Measurements from ENCODE around the gene KANSL3.
"Not testable (repeated sequence)": the region's sequence is repeated elsewhere in the genome, so short reads cannot be mapped to it uniquely, and the experiment has no call there.

Gene KANSL3

GRCh38 chr2:96579422-96579821 is 58.7 kb downstream of the KANSL3 start:
- Histone ChIP-seq H3K9me3 (ENCODE audit: control insufficient read depth, low read length) (no peaks in the 10 kb centered on the region), H3K4me1 (ENCODE audit: control insufficient read depth, insufficient read depth, low read length) (no peaks in the 10 kb centered on the region), H3K36me3 (ENCODE audit: control insufficient read depth, insufficient read depth, low read length, severe bottlenecking) (peaks cover under 1% of the 10 kb centered on the region), H3K4me3 (ENCODE audit: low read length) (no peak overlapping the region), H3K9ac (ENCODE audit: low read length) (no peak overlapping the region), H3K27me3 (replicated peaks; ENCODE audit: control insufficient read depth, insufficient read depth, low read length) (no peaks in the 10 kb centered on the region)
- DNase-seq (ENCODE audit: low read depth) = no peak

- Histone ChIP-seq H3K9me3 (ENCODE audit: control insufficient read depth, low read length) (no peaks in the 10 kb centered on the region), H3K36me3 (ENCODE audit: control insufficient read depth, insufficient read depth, low read length, severe bottlenecking) (no peaks in the 10 kb centered on the region), H3K4me3 (ENCODE audit: low read length) (no peak overlapping the region), H3K9ac (ENCODE audit: low read length) (no peak overlapping the region), H3K27me3 (replicated peaks; ENCODE audit: control insufficient read depth, insufficient read depth, low read length) (no peaks in the 10 kb centered on the region), H3K4me1 (ENCODE audit: control insufficient read depth, insufficient read depth, low read length) (no peaks in the 10 kb centered on the region)
- no peak for DNase-seq (ENCODE audit: low read depth)
These were observed 59.4 kb downstream of the KANSL3 start for GRCh38 chr2:96578731-96579130.

GRCh38 chr2:96577501-96577900 is 60.6 kb downstream of the KANSL3 start:
- no peaks in the 10 kb centered on the region for H3K27me3 ChIP-seq (replicated peaks; ENCODE audit: control insufficient read depth, insufficient read depth, low read length)
- no peak for DNase-seq (ENCODE audit: low read depth)
- no peaks in the 10 kb centered on the region for H3K4me1 ChIP-seq (ENCODE audit: control insufficient read depth, insufficient read depth, low read length)
- no peak overlapping the region for H3K4me3 ChIP-seq (ENCODE audit: low read length)
- no peaks in the 10 kb centered on the region for H3K36me3 ChIP-seq (ENCODE audit: control insufficient read depth, insufficient read depth, low read length, severe bottlenecking)
- no peak overlapping the region for H3K9ac ChIP-seq (ENCODE audit: low read length)
- H3K9me3 ChIP-seq (ENCODE audit: control insufficient read depth, low read length) = no peaks in the 10 kb centered on the region

- H3K4me1 ChIP-seq (ENCODE audit: control insufficient read depth, insufficient read depth, low read length) = no peaks in the 10 kb centered on the region
- no peaks in the 10 kb centered on the region for H3K9me3 ChIP-seq (ENCODE audit: control insufficient read depth, low read length)
- no peak overlapping the region for H3K9ac ChIP-seq (ENCODE audit: low read length)
- no peaks in the 10 kb centered on the region for H3K36me3 ChIP-seq (ENCODE audit: control insufficient read depth, insufficient read depth, low read length, severe bottlenecking)
- H3K4me3 ChIP-seq (ENCODE audit: low read length) = no peak overlapping the region
- H3K27me3 ChIP-seq (replicated peaks; ENCODE audit: control insufficient read depth, insufficient read depth, low read length) = no peaks in the 10 kb centered on the region
- no peak for DNase-seq (ENCODE audit: low read depth)
These were observed 62.2 kb downstream of the KANSL3 start for GRCh38 chr2:96575785-96576456.

- Histone ChIP-seq H3K27me3 (replicated peaks; ENCODE audit: control insufficient read depth, insufficient read depth, low read length) (no peaks in the 10 kb centered on the region), H3K36me3 (ENCODE audit: control insufficient read depth, insufficient read depth, low read length, severe bottlenecking) (no peaks in the 10 kb centered on the region), H3K9me3 (ENCODE audit: control insufficient read depth, low read length) (no peaks in the 10 kb centered on the region), H3K9ac (ENCODE audit: low read length) (no peak overlapping the region), H3K4me1 (ENCODE audit: control insufficient read depth, insufficient read depth, low read length) (no peaks in the 10 kb centered on the region), H3K4me3 (ENCODE audit: low read length) (no peak overlapping the region)
- no peak for DNase-seq (ENCODE audit: low read depth)
These were observed 63.7 kb downstream of the KANSL3 start for GRCh38 chr2:96574364-96574763.

- H3K36me3 ChIP-seq (ENCODE audit: control insufficient read depth, insufficient read depth, low read length, severe bottlenecking) = no peaks in the 10 kb centered on the region
These were observed 70.0 kb downstream of the KANSL3 start for GRCh38 chr2:96568094-96568493.

GRCh38 chr2:96565111-96565510 is 73.0 kb downstream of the KANSL3 start:
- Histone ChIP-seq H3K4me1 (ENCODE audit: control insufficient read depth, insufficient read depth, low read length) (no peaks in the 10 kb centered on the region), H3K36me3 (ENCODE audit: control insufficient read depth, insufficient read depth, low read length, severe bottlenecking) (no peaks in the 10 kb centered on the region), H3K9me3 (ENCODE audit: control insufficient read depth, low read length) (peaks cover 6% of the 10 kb centered on the region), H3K27me3 (replicated peaks; ENCODE audit: control insufficient read depth, insufficient read depth, low read length) (peaks cover 7% of the 10 kb centered on the region), H3K4me3 (ENCODE audit: low read length) (no peak overlapping the region), H3K9ac (ENCODE audit: low read length) (no peak overlapping the region)
- no peak for DNase-seq (ENCODE audit: low read depth)

More at GRCh38 chr2:96568094-96568493, 70.0 kb downstream of the KANSL3 start:
- Histone ChIP-seq H3K27me3 (replicated peaks; ENCODE audit: control insufficient read depth, insufficient read depth, low read length) (peaks cover 7% of the 10 kb centered on the region), H3K4me1 (ENCODE audit: control insufficient read depth, insufficient read depth, low read length) (no peaks in the 10 kb centered on the region), H3K9ac (ENCODE audit: low read length) (no peak overlapping the region), H3K4me3 (ENCODE audit: low read length) (no peak overlapping the region), H3K9me3 (ENCODE audit: control insufficient read depth, low read length) (no peaks in the 10 kb centered on the region)
- no peak for DNase-seq (ENCODE audit: low read depth)

- Histone ChIP-seq H3K27me3 (replicated peaks; ENCODE audit: control insufficient read depth, insufficient read depth, low read length) (peaks cover 7% of the 10 kb centered on the region), H3K4me1 (ENCODE audit: control insufficient read depth, insufficient read depth, low read length) (no peaks in the 10 kb centered on the region), H3K9ac (ENCODE audit: low read length) (no peak overlapping the region), H3K36me3 (ENCODE audit: control insufficient read depth, insufficient read depth, low read length, severe bottlenecking) (no peaks in the 10 kb centered on the region), H3K9me3 (ENCODE audit: control insufficient read depth, low read length) (peaks cover 6% of the 10 kb centered on the region), H3K4me3 (ENCODE audit: low read length) (no peak overlapping the region)
- DNase-seq (ENCODE audit: low read depth) = no peak
These were observed 73.5 kb downstream of the KANSL3 start for GRCh38 chr2:96564563-96564962.

- no peaks in the 10 kb centered on the region for H3K4me1 ChIP-seq (ENCODE audit: control insufficient read depth, insufficient read depth, low read length)
- DNase-seq (ENCODE audit: low read depth) = no peak
- H3K4me3 ChIP-seq (ENCODE audit: low read length) = no peak overlapping the region
- H3K9ac ChIP-seq (ENCODE audit: low read length) = no peak overlapping the region
- H3K36me3 ChIP-seq (ENCODE audit: control insufficient read depth, insufficient read depth, low read length, severe bottlenecking) = no peaks in the 10 kb centered on the region
- peaks cover 6% of the 10 kb centered on the region for H3K9me3 ChIP-seq (ENCODE audit: control insufficient read depth, low read length)
- H3K27me3 ChIP-seq (replicated peaks; ENCODE audit: control insufficient read depth, insufficient read depth, low read length) = peaks cover 7% of the 10 kb centered on the region
These were observed 74.1 kb downstream of the KANSL3 start for GRCh38 chr2:96564026-96564425.

- DNase-seq (ENCODE audit: low read depth) = no peak
- no peak overlapping the region for H3K4me3 ChIP-seq (ENCODE audit: low read length)
- no peaks in the 10 kb centered on the region for H3K27me3 ChIP-seq (replicated peaks; ENCODE audit: control insufficient read depth, insufficient read depth, low read length)
- no peak overlapping the region for H3K9ac ChIP-seq (ENCODE audit: low read length)
- H3K36me3 ChIP-seq (ENCODE audit: control insufficient read depth, insufficient read depth, low read length, severe bottlenecking) = no peaks in the 10 kb centered on the region
- peaks cover 6% of the 10 kb centered on the region for H3K9me3 ChIP-seq (ENCODE audit: control insufficient read depth, low read length)
- no peaks in the 10 kb centered on the region for H3K4me1 ChIP-seq (ENCODE audit: control insufficient read depth, insufficient read depth, low read length)
These were observed 79.6 kb downstream of the KANSL3 start for GRCh38 chr2:96558485-96558884.

GRCh38 chr2:96558061-96558460 is 80.1 kb downstream of the KANSL3 start:
- DNase-seq (ENCODE audit: low read depth) = no peak
- no peaks in the 10 kb centered on the region for H3K36me3 ChIP-seq (ENCODE audit: control insufficient read depth, insufficient read depth, low read length, severe bottlenecking)
- H3K27me3 ChIP-seq (replicated peaks; ENCODE audit: control insufficient read depth, insufficient read depth, low read length) = no peaks in the 10 kb centered on the region
- peaks cover 6% of the 10 kb centered on the region for H3K9me3 ChIP-seq (ENCODE audit: control insufficient read depth, low read length)
- no peak overlapping the region for H3K4me3 ChIP-seq (ENCODE audit: low read length)
- no peak overlapping the region for H3K9ac ChIP-seq (ENCODE audit: low read length)
- H3K4me1 ChIP-seq (ENCODE audit: control insufficient read depth, insufficient read depth, low read length) = no peaks in the 10 kb centered on the region

GRCh38 chr2:96557421-96557820 is 80.7 kb downstream of the KANSL3 start:
- not testable (repeated sequence) for DNase-seq (ENCODE audit: low read depth); H3K9ac ChIP-seq (ENCODE audit: low read length); H3K4me1 ChIP-seq (ENCODE audit: control insufficient read depth, insufficient read depth, low read length); H3K4me3 ChIP-seq (ENCODE audit: low read length); H3K9me3 ChIP-seq (ENCODE audit: control insufficient read depth, low read length); H3K27me3 ChIP-seq (replicated peaks; ENCODE audit: control insufficient read depth, insufficient read depth, low read length); H3K36me3 ChIP-seq (ENCODE audit: control insufficient read depth, insufficient read depth, low read length, severe bottlenecking)

All from adipocyte (in vitro differentiated cells).